DMS53 treated with DMSO at 0.1 percent for 48 hours (cell line): ENCODE measurements around the gene CDC14C.
A peak's percentile ranks its signal among the peaks of the same experiment; 100 is the strongest.
"Not testable (repeated sequence)": the region's sequence is repeated elsewhere in the genome, so short reads cannot be mapped to it uniquely, and the experiment has no call there.

Source experiments
- DNase-seq: peaks from one replicate; lab custom pipeline; 2025; ENCODE audit not compliant: unreplicated experiment; lab: John Stamatoyannopoulos, UW

CDC14C gene

GRCh38 chr7:48924433-48924832 lies at the start of gene CDC14C:
Gene CDC14C, plus strand, starts transcription at chr7:48924547. Its CDS starts 126 bp downstream, at chr7:48924673.
- DNase-seq, result no peak

GRCh38 chr7:48875045-48875916 lies 49.1 kb upstream of the CDC14C start:
- DNase-seq, result peak; percentile 85

- no peak for DNase-seq
Observed at GRCh38 chr7:48876087-48876486, 48.3 kb upstream of the CDC14C start.

GRCh38 chr7:48880851-48881250 lies 43.5 kb upstream of the CDC14C start:
- DNase-seq, result no peak

- DNase-seq, result peak; percentile 26
Observed at GRCh38 chr7:48887500-48887899, 36.8 kb upstream of the CDC14C start.

- DNase-seq, result no peak
Observed at GRCh38 chr7:48894574-48894973, 29.8 kb upstream of the CDC14C start.

GRCh38 chr7:48899932-48900331 lies 24.4 kb upstream of the CDC14C start:
- DNase-seq, result no peak

- DNase-seq, result no peak
Observed at GRCh38 chr7:48901966-48902365, 22.4 kb upstream of the CDC14C start.

- DNase-seq, result no peak
Observed at GRCh38 chr7:48904975-48905374, 19.4 kb upstream of the CDC14C start.

- DNase-seq, result not testable (repeated sequence)
Observed at GRCh38 chr7:48905686-48906085, 18.7 kb upstream of the CDC14C start.

GRCh38 chr7:48909887-48910286 lies 14.5 kb upstream of the CDC14C start:
- DNase-seq, result not testable (repeated sequence)

GRCh38 chr7:48931481-48931880 lies 7.1 kb downstream of the CDC14C start:
- DNase-seq, result no peak

- no peak for DNase-seq
Observed at GRCh38 chr7:48932126-48932910, 8.0 kb downstream of the CDC14C start.

- DNase-seq, result no peak
Observed at GRCh38 chr7:48933549-48934085, 9.3 kb downstream of the CDC14C start.

- DNase-seq, result no peak
Observed at GRCh38 chr7:48938539-48939295, 14.4 kb downstream of the CDC14C start.

GRCh38 chr7:48943279-48943990 lies 19.1 kb downstream of the CDC14C start:
- no peak for DNase-seq

GRCh38 chr7:48955916-48956315 lies 31.6 kb downstream of the CDC14C start:
- DNase-seq, result no peak

- DNase-seq, result no peak
Observed at GRCh38 chr7:48959676-48960075, 35.3 kb downstream of the CDC14C start.

- DNase-seq, result no peak
Observed at GRCh38 chr7:48962821-48963505, 38.6 kb downstream of the CDC14C start.

GRCh38 chr7:48964074-48964473 lies 39.7 kb downstream of the CDC14C start:
- no peak for DNase-seq
